ENCODE measurements around the gene PHACTR1. TPM values are rescaled to one million over a fixed set of nuclear protein-coding genes. Genes with fewer than 3 reads are reported as not detected.

PHACTR1 gene
- total and polyA plus RNA-seq, 8 donors = 0.46 to 17.4 (median 6.4) TPM; not detected in 1

- DNase-seq = no peak
- no peaks in the 10 kb centered on the region for H3K4me1 ChIP-seq
- intact Hi-C loops (cut with DNase I; ENCODE audit: low total_unique reads) = no loop called here
- H3K27me3 ChIP-seq = no peaks in the 10 kb centered on the region
- H3K4me3 ChIP-seq = no peak overlapping the region
- no peaks in the 10 kb centered on the region for H3K9me3 ChIP-seq
- no peaks in the 10 kb centered on the region for H3K36me3 ChIP-seq
- 67 to 74% (median 71%) methylated on average over 8 of the region's 8 CpGs for WGBS, 5 donors
- TF ChIP-seq POLR2A (IDR thresholded peaks at IDR 0.05) (no peak), POLR2AphosphoS5 (IDR thresholded peaks at IDR 0.05) (no peak), EP300 (IDR thresholded peaks at IDR 0.05) (no peak)
- TF ChIP-seq, protein P1, sequence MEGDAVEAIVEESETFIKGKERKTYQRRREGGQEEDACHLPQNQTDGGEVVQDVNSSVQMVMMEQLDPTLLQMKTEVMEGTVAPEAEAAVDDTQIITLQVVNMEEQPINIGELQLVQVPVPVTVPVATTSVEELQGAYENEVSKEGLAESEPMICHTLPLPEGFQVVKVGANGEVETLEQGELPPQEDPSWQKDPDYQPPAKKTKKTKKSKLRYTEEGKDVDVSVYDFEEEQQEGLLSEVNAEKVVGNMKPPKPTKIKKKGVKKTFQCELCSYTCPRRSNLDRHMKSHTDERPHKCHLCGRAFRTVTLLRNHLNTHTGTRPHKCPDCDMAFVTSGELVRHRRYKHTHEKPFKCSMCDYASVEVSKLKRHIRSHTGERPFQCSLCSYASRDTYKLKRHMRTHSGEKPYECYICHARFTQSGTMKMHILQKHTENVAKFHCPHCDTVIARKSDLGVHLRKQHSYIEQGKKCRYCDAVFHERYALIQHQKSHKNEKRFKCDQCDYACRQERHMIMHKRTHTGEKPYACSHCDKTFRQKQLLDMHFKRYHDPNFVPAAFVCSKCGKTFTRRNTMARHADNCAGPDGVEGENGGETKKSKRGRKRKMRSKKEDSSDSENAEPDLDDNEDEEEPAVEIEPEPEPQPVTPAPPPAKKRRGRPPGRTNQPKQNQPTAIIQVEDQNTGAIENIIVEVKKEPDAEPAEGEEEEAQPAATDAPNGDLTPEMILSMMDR (IDR thresholded peaks at IDR 0.05) = no peak
- no peak overlapping the region for H3K27ac ChIP-seq
These were observed 532.0 kb downstream of the PHACTR1 start for GRCh38 chr6:13248584-13248985.

DNA sequence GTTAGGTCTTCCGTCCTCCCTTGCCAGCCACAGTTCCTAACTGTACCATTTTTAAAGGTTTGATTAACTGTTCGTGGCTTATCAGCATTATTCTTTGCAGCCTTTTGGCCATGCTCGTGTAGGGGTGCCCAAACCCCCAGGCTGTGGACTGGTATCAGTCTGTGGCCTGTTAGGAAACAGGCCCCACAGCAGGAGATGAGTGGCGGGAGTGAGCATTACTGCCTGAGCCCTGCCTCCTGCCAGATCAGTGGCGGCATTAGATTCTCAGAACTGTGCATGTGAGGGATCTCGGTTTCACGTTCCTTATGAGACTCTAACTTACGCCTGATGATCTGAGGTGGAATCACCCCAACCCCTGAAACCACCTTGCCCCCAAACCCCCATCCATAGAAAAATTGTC is 532.4 kb downstream of the PHACTR1 start:
- intact Hi-C loops (cut with DNase I; ENCODE audit: low total_unique reads) = no loop called here
- no peak for DNase-seq
- Histone ChIP-seq H3K4me3 (no peak overlapping the region), H3K36me3 (no peaks in the 10 kb centered on the region), H3K27me3 (no peaks in the 10 kb centered on the region), H3K27ac (no peak overlapping the region), H3K4me1 (no peaks in the 10 kb centered on the region), H3K9me3 (no peaks in the 10 kb centered on the region)
- 82 to 90% (median 86%) methylated on average over 6 to 8 of the region's 8 CpGs for WGBS, 5 donors
- TF ChIP-seq POLR2A (IDR thresholded peaks at IDR 0.05) (no peak), POLR2AphosphoS5 (IDR thresholded peaks at IDR 0.05) (no peak), EP300 (IDR thresholded peaks at IDR 0.05) (no peak)
- TF ChIP-seq, protein P1 (IDR thresholded peaks at IDR 0.05) = no peak

GRCh38 chr6:13249817-13250216 is 533.2 kb downstream of the PHACTR1 start:
- Histone ChIP-seq H3K9me3 (no peaks in the 10 kb centered on the region), H3K27me3 (no peaks in the 10 kb centered on the region), H3K4me3 (no peak overlapping the region), H3K27ac (no peak overlapping the region), H3K36me3 (no peaks in the 10 kb centered on the region), H3K4me1 (no peaks in the 10 kb centered on the region)
- WGBS, 5 donors = 95 to 100% (median 100%) methylated on average over 1 of the region's 1 CpG
- no peak for TF ChIP-seq POLR2A (IDR thresholded peaks at IDR 0.05)
- TF ChIP-seq POLR2AphosphoS5 (IDR thresholded peaks at IDR 0.05) = no peak
- no peak for TF ChIP-seq EP300 (IDR thresholded peaks at IDR 0.05)
- TF ChIP-seq, protein P1 (IDR thresholded peaks at IDR 0.05) = no peak
- intact Hi-C loops (cut with DNase I; ENCODE audit: low total_unique reads) = no loop called here
- no peak for DNase-seq

- H3K27ac ChIP-seq = no peak overlapping the region
- WGBS, 5 donors = 76 to 89% (median 88%) methylated on average over 5 to 6 of the region's 6 CpGs
- H3K27me3 ChIP-seq = no peaks in the 10 kb centered on the region
- H3K4me3 ChIP-seq = no peak overlapping the region
- H3K9me3 ChIP-seq = peaks cover 0 to 4% (median under 1%) of the 10 kb centered on the region in 4 donors
- H3K4me1 ChIP-seq = peaks cover 0 to under 1% (median 0%) of the 10 kb centered on the region in 4 donors
- H3K36me3 ChIP-seq = no peaks in the 10 kb centered on the region
- no peak for TF ChIP-seq POLR2A (IDR thresholded peaks at IDR 0.05)
- no peak for TF ChIP-seq POLR2AphosphoS5 (IDR thresholded peaks at IDR 0.05)
- TF ChIP-seq, protein P1 (IDR thresholded peaks at IDR 0.05) = no peak
- no peak for TF ChIP-seq EP300 (IDR thresholded peaks at IDR 0.05)
- intact Hi-C loops (cut with DNase I; ENCODE audit: low total_unique reads) = no loop called here
- no peak for DNase-seq
These were observed 534.1 kb downstream of the PHACTR1 start for GRCh38 chr6:13250703-13251102.

Measured in stomach (tissue), 9 donors.